ENCODE results near the gene CHD2.

GRCh38 chr15:93056836-93057235 is 156.7 kb downstream of the CHD2 start:
- TF ChIP-seq POLR2A (IDR thresholded peaks at IDR 0.05; ENCODE audit: low read depth, low read length) = no peak
- TF ChIP-seq CTCF (IDR thresholded peaks at IDR 0.05 in 2 of 3, conservative IDR thresholded peaks at IDR 0.05 in 1 of 3; ENCODE audit: control insufficient read depth in 2 of 3, extremely low read depth in 1 of 3, insufficient read depth in 1 of 3, low read depth in 3 of 3, low read length in 3 of 3) = no peak
- no peak for TF ChIP-seq NR2F1 (conservative IDR thresholded peaks at IDR 0.05)
- no peak for TF ChIP-seq KDM1A (IDR thresholded peaks at IDR 0.05; ENCODE audit: borderline replicate concordance)
- TF ChIP-seq CEBPB (IDR thresholded peaks at IDR 0.05; ENCODE audit: borderline replicate concordance in 1 of 2, low read depth in 2 of 2, low read length in 2 of 2) = no peak
- no peak for TF ChIP-seq POLR2AphosphoS5 (IDR thresholded peaks at IDR 0.05; ENCODE audit: low read length)
- TF ChIP-seq SIN3A (IDR thresholded peaks at IDR 0.05; ENCODE audit: low read depth, low read length) = no peak
- TF ChIP-seq MYB (IDR thresholded peaks at IDR 0.05; ENCODE audit: borderline replicate concordance, low read depth, low read length) = no peak
- TF ChIP-seq HSF1 (IDR thresholded peaks at IDR 0.05; ENCODE audit: low read depth, low read length) = no peak
- no peak for TF ChIP-seq ASH2L (IDR thresholded peaks at IDR 0.05; ENCODE audit: borderline replicate concordance, low read depth)
- TF ChIP-seq CHD1 (IDR thresholded peaks at IDR 0.05; ENCODE audit: low read depth, low read length) = no peak
- no peak for TF ChIP-seq EP300 (IDR thresholded peaks at IDR 0.05; ENCODE audit: borderline replicate concordance in 1 of 2, control insufficient read depth in 1 of 2, low read depth in 2 of 2, low read length in 2 of 2)
- TF ChIP-seq TAF1 (IDR thresholded peaks at IDR 0.05; ENCODE audit: borderline replicate concordance, low read depth, low read length) = no peak

All from GM12878 (cell line).